Trophoblast cell (in vitro differentiated cells and primary cell): ENCODE data around the gene RAB36.

ENCODE experiments used
- DNase-seq, 2 donors: peaks; one replicate each; pipeline ENCODE4 v3.0.0-alpha.2; 2016
- H2AFZ ChIP-seq: 2 replicates; pipeline ENCODE4 v1.6.1; 2013; ENCODE audit warnings: low read length, moderate library complexity, mild to moderate bottlenecking; ENCODE audit not compliant: insufficient read depth, poor library complexity
- H2AK5ac ChIP-seq: 2 replicates; pipeline ENCODE4 v1.6.1; 2013; ENCODE audit warnings: mild to moderate bottlenecking, low read length
- H2BK120ac ChIP-seq: 2 replicates; pipeline ENCODE4 v1.6.1; 2013; ENCODE audit warnings: low read length, mild to moderate bottlenecking, moderate library complexity; ENCODE audit not compliant: insufficient read depth, poor library complexity
- H2BK12ac ChIP-seq: 2 replicates; pipeline ENCODE4 v1.6.1; 2013; ENCODE audit warnings: mild to moderate bottlenecking, low read length, moderate library complexity
- H2BK5ac ChIP-seq: 2 replicates; pipeline ENCODE4 v1.6.1; 2013; ENCODE audit warnings: low read length, low read depth, moderate library complexity, mild to moderate bottlenecking; ENCODE audit not compliant: poor library complexity
- H3K14ac ChIP-seq: 2 replicates; pipeline ENCODE4 v1.6.1; 2013; ENCODE audit warnings: mild to moderate bottlenecking, low read length
- H3K18ac ChIP-seq: 2 replicates; pipeline ENCODE4 v1.6.1; 2013; ENCODE audit warnings: mild to moderate bottlenecking, low read length
- H3K23ac ChIP-seq: 2 replicates; pipeline ENCODE4 v1.6.1; 2013; ENCODE audit warnings: low read length
- H3K27ac ChIP-seq: 2 replicates; pipeline ENCODE4 v1.5.1; 2013; ENCODE audit warnings: low read depth, mild to moderate bottlenecking, inconsistent platforms, low read length, moderate library complexity
- H3K27me3 ChIP-seq: 2 replicates; pipeline ENCODE4 v1.6.1; 2013; ENCODE audit warnings: inconsistent platforms, mild to moderate bottlenecking, low read length, moderate library complexity; ENCODE audit not compliant: insufficient read depth
- H3K36me3 ChIP-seq, 2 experiments: 1 replicate in 1 of 2; 2 replicates in 1 of 2; pipeline ENCODE4 v1.6.1; 2013; ENCODE audit warnings: low read length in 2 of 2, mild to moderate bottlenecking in 2 of 2, moderate library complexity in 1 of 2; ENCODE audit not compliant: insufficient read depth in 2 of 2, control insufficient read depth in 1 of 2
- H3K4ac ChIP-seq: 2 replicates; pipeline ENCODE4 v1.6.1; 2013; ENCODE audit warnings: low read depth, mild to moderate bottlenecking, low read length, moderate library complexity
- H3K4me1 ChIP-seq, 2 experiments: 1 replicate in 1 of 2; 2 replicates in 1 of 2; pipeline ENCODE4 v1.6.1; 2013; ENCODE audit warnings: low read length in 2 of 2, mild to moderate bottlenecking in 2 of 2, moderate library complexity in 1 of 2; ENCODE audit not compliant: insufficient read depth in 2 of 2, control insufficient read depth in 1 of 2
- H3K4me2 ChIP-seq: 2 replicates; pipeline ENCODE4 v1.6.1; 2013; ENCODE audit warnings: inconsistent platforms, mild to moderate bottlenecking, low read length, moderate library complexity
- H3K4me3 ChIP-seq: 2 replicates; pipeline ENCODE4 v1.5.1; 2013; ENCODE audit warnings: mild to moderate bottlenecking, low read depth, low read length, inconsistent platforms
- H3K79me1 ChIP-seq: one replicate; pipeline ENCODE4 v1.6.1; 2013; ENCODE audit warnings: low read length
- H3K79me2 ChIP-seq: 2 replicates; pipeline ENCODE4 v1.6.1; 2013; ENCODE audit warnings: low read length, mild to moderate bottlenecking; ENCODE audit not compliant: control insufficient read depth, insufficient read depth, poor library complexity
- H3K9ac ChIP-seq: 2 replicates; pipeline ENCODE4 v1.6.1; 2013; ENCODE audit warnings: mild to moderate bottlenecking, low read length
- H3K9me3 ChIP-seq: 2 replicates; pipeline ENCODE4 v1.6.1; 2013; ENCODE audit warnings: low read depth, mild to moderate bottlenecking, control low read depth, inconsistent platforms, low read length; ENCODE audit not compliant: insufficient read depth
- H4K12ac ChIP-seq: 2 replicates; pipeline ENCODE4 v1.6.1; 2013; ENCODE audit warnings: low read depth, mild to moderate bottlenecking, low read length, moderate library complexity
- H4K8ac ChIP-seq: 2 replicates; pipeline ENCODE4 v1.6.1; 2013; ENCODE audit warnings: low read depth, mild to moderate bottlenecking, low read length, moderate library complexity
- H4K91ac ChIP-seq: one replicate; pipeline ENCODE4 v1.6.1; 2013; ENCODE audit warnings: low read depth, mild to moderate bottlenecking, low read length, moderate library complexity
- WGBS: extraction: QIAGEN DNeasy Blood & Tissue Kit; methylation state at CpG from one replicate; pipeline ENCODE4 v1.1.7; 2013; ENCODE audit warnings: missing lambda C conversion rate; ENCODE audit not compliant: insufficient read length, insufficient coverage; ENCODE audit errors: extremely low coverage; 5-methylcytosine and 5-hydroxymethylcytosine counted together

The RAB36 gene

GRCh38 chr22:23137905-23138561 lies 7.2 kb upstream of the RAB36 start:
- Histone ChIP-seq H2BK12ac (no peak overlapping the region), H3K27ac (no peak overlapping the region), H4K12ac (no peak overlapping the region), H3K27me3 (no peaks in the 10 kb centered on the region), H3K18ac (no peak overlapping the region), H2BK120ac (no peak overlapping the region), H3K4ac (no peak overlapping the region), H3K9me3 (no peaks in the 10 kb centered on the region), H3K36me3 (no peaks in the 10 kb centered on the region), H3K23ac (no peak overlapping the region), H2AK5ac (no peak overlapping the region), H3K4me3 (no peak overlapping the region), H3K4me1 (peaks cover 0 to 8% of the 10 kb centered on the region in 2 experiments), H4K91ac (no peak overlapping the region), H4K8ac (no peak overlapping the region), H3K4me2 (no peak overlapping the region), H2AFZ (no peak overlapping the region), H2BK5ac (no peak overlapping the region), H3K9ac (no peak overlapping the region), H3K79me2 (no peaks in the 10 kb centered on the region), H3K14ac (no peak overlapping the region), H3K79me1 (no peaks in the 10 kb centered on the region)
- WGBS, result no CpG with 5 or more reads among the region's 5 CpGs
- no peak for DNase-seq

- Histone ChIP-seq H3K27me3 (no peaks in the 10 kb centered on the region), H3K9me3 (no peaks in the 10 kb centered on the region), H3K4ac (no peak overlapping the region), H4K91ac (no peak overlapping the region), H3K14ac (no peak overlapping the region), H3K36me3 (no peaks in the 10 kb centered on the region), H2AK5ac (no peak overlapping the region), H3K4me2 (no peak overlapping the region), H4K8ac (no peak overlapping the region), H2AFZ (no peak overlapping the region), H3K79me1 (no peaks in the 10 kb centered on the region), H3K23ac (no peak overlapping the region), H3K4me1 (peaks cover 0 to 8% of the 10 kb centered on the region in 2 experiments), H2BK12ac (no peak overlapping the region), H2BK120ac (no peak overlapping the region), H4K12ac (no peak overlapping the region), H3K27ac (no peak overlapping the region), H3K9ac (no peak overlapping the region), H3K18ac (no peak overlapping the region), H3K79me2 (no peaks in the 10 kb centered on the region), H2BK5ac (no peak overlapping the region), H3K4me3 (no peak overlapping the region)
- DNase-seq, result no peak
- WGBS, result no CpG with 5 or more reads among the region's 12 CpGs
Observed at GRCh38 chr22:23138584-23139435, 6.5 kb upstream of the RAB36 start.

GRCh38 chr22:23140385-23140784 lies 4.9 kb upstream of the RAB36 start:
- DNase-seq, result no peak
- Histone ChIP-seq H3K23ac (no peak overlapping the region), H4K91ac (no peak overlapping the region)

GRCh38 chr22:23142546-23143105 lies 2.7 kb upstream of the RAB36 start:
- DNase-seq, result no peak
- H3K4me2 ChIP-seq, result no peak overlapping the region
- no peak overlapping the region for H3K14ac ChIP-seq
- H4K8ac ChIP-seq, result no peak overlapping the region
- no peaks in the 10 kb centered on the region for H3K79me2 ChIP-seq
- H2AFZ ChIP-seq, result no peak overlapping the region
- no peak overlapping the region for H4K91ac ChIP-seq
- H3K4me3 ChIP-seq, result no peak overlapping the region
- no CpG with 5 or more reads among the region's 9 CpGs for WGBS
- H3K27ac ChIP-seq, result no peak overlapping the region
- H3K4me1 ChIP-seq, result peaks cover 10 to 16% of the 10 kb centered on the region in 2 experiments
- H3K9me3 ChIP-seq, result no peaks in the 10 kb centered on the region
- no peak overlapping the region for H3K23ac ChIP-seq
- H3K18ac ChIP-seq, result no peak overlapping the region
- no peak overlapping the region for H2AK5ac ChIP-seq
- H3K79me1 ChIP-seq, result peaks cover 2% of the 10 kb centered on the region
- H3K27me3 ChIP-seq, result no peaks in the 10 kb centered on the region
- no peak overlapping the region for H3K9ac ChIP-seq
- H3K4ac ChIP-seq, result no peak overlapping the region
- no peak overlapping the region for H2BK12ac ChIP-seq
- H4K12ac ChIP-seq, result no peak overlapping the region
- H3K36me3 ChIP-seq, result no peaks in the 10 kb centered on the region
- H2BK120ac ChIP-seq, result no peak overlapping the region
- no peak overlapping the region for H2BK5ac ChIP-seq

More at GRCh38 chr22:23140385-23140784, 4.9 kb upstream of the RAB36 start:
- Histone ChIP-seq H3K27me3 (no peaks in the 10 kb centered on the region), H3K27ac (no peak overlapping the region), H3K9ac (no peak overlapping the region), H3K18ac (no peak overlapping the region), H3K9me3 (no peaks in the 10 kb centered on the region), H2BK12ac (no peak overlapping the region), H3K4me2 (no peak overlapping the region), H3K4ac (no peak overlapping the region), H4K8ac (no peak overlapping the region), H2AFZ (no peak overlapping the region), H3K36me3 (no peaks in the 10 kb centered on the region), H3K14ac (no peak overlapping the region), H2AK5ac (no peak overlapping the region), H3K79me2 (no peaks in the 10 kb centered on the region), H2BK5ac (no peak overlapping the region), H3K4me1 (peaks cover 3 to 10% of the 10 kb centered on the region in 2 experiments), H3K4me3 (no peak overlapping the region), H4K12ac (no peak overlapping the region), H2BK120ac (no peak overlapping the region), H3K79me1 (no peaks in the 10 kb centered on the region)
